ENCODE data around the gene LSR. TPM values are rescaled to one million over a fixed set of nuclear protein-coding genes. Genes with fewer than 3 reads are reported as not detected.

The LSR gene
- total RNA-seq, 3 donors from 2014 or later = 123 to 302 (median 289) TPM

- no peaks in the 10 kb centered on the region for H3K9me3 ChIP-seq
- intact Hi-C loops (cut with DNase I, micrococcal nuclease) = no loop called here
- H3K36me3 ChIP-seq (ENCODE audit: low read depth) = no peaks in the 10 kb centered on the region
- TF ChIP-seq CTCF (IDR thresholded peaks at IDR 0.05) = no peak
- peak in 1 of 3 donors; percentile 55 for DNase-seq
- no peak for ATAC-seq
- no peaks in the 10 kb centered on the region for H3K4me1 ChIP-seq (ENCODE audit: low read depth)
- no peak overlapping the region for H3K4me3 ChIP-seq
These were observed 46.3 kb downstream of the LSR start for GRCh38 chr19:35294859-35295791.

- peak; percentile 57 for ATAC-seq
- Histone ChIP-seq H3K36me3 (ENCODE audit: low read depth) (no peaks in the 10 kb centered on the region), H3K4me3 (no peak overlapping the region), H3K4me1 (ENCODE audit: low read depth) (no peaks in the 10 kb centered on the region), H3K9me3 (no peaks in the 10 kb centered on the region)
- TF ChIP-seq CTCF (IDR thresholded peaks at IDR 0.05) = no peak
- DNase-seq = peak in 1 of 3 donors; percentile 60
- intact Hi-C loops (cut with DNase I, micrococcal nuclease) = no loop called here
These were observed 47.1 kb downstream of the LSR start for GRCh38 chr19:35295792-35296462.

- intact Hi-C loops (cut with DNase I, micrococcal nuclease) = no loop called here
- Histone ChIP-seq H3K36me3 (ENCODE audit: low read depth) (no peaks in the 10 kb centered on the region), H3K9me3 (no peaks in the 10 kb centered on the region), H3K4me3 (no peak overlapping the region), H3K4me1 (ENCODE audit: low read depth) (no peaks in the 10 kb centered on the region)
- no peak for DNase-seq
- TF ChIP-seq CTCF (IDR thresholded peaks at IDR 0.05) = no peak
- no peak for ATAC-seq
These were observed 48.1 kb downstream of the LSR start for GRCh38 chr19:35296644-35297514.

GRCh38 chr19:35297515-35297848 lies 48.7 kb downstream of the LSR start:
- DNase-seq (no peak), ATAC-seq (no peak)
- intact Hi-C loops (cut with DNase I, micrococcal nuclease) = no loop called here
- H3K4me3 ChIP-seq = no peak overlapping the region
- H3K9me3 ChIP-seq = no peaks in the 10 kb centered on the region
- no peak for TF ChIP-seq CTCF (IDR thresholded peaks at IDR 0.05)
- H3K36me3 ChIP-seq (ENCODE audit: low read depth) = no peaks in the 10 kb centered on the region
- H3K4me1 ChIP-seq (ENCODE audit: low read depth) = no peaks in the 10 kb centered on the region

GRCh38 chr19:35297922-35298321 lies 49.1 kb downstream of the LSR start:
- no peak for TF ChIP-seq CTCF (IDR thresholded peaks at IDR 0.05)
- Histone ChIP-seq H3K36me3 (ENCODE audit: low read depth) (no peaks in the 10 kb centered on the region), H3K4me3 (no peak overlapping the region), H3K9me3 (no peaks in the 10 kb centered on the region), H3K4me1 (ENCODE audit: low read depth) (no peaks in the 10 kb centered on the region)
- intact Hi-C loops (cut with DNase I, micrococcal nuclease) = no loop called here
- ATAC-seq (no peak), DNase-seq (no peak)
